Fibroblast of lung (primary cell): ENCODE results near the gene TSBP1.

Source experiments
- CTCF ChIP-seq, 2 donors: IDR thresholded peaks in 1 of 2; conservative IDR thresholded peaks in 1 of 2; 1 replicate in 1 of 2; 2 replicates in 1 of 2; pipeline ENCODE4 v1.5.1; 2011 to 2012; ENCODE audit warnings: low read length in 2 of 2, control low read depth in 1 of 2, inconsistent platforms in 1 of 2, low read depth in 1 of 2, mild to moderate bottlenecking in 1 of 2
- EZH2 ChIP-seq: IDR thresholded peaks from 2 replicates; pipeline ENCODE4 v1.5.1; 2012; ENCODE audit warnings: low read length, control low read depth, mild to moderate bottlenecking; ENCODE audit errors: missing control alignments

- TF ChIP-seq EZH2 (no peak), CTCF (conservative IDR thresholded peaks at IDR 0.05 in 1 of 2, IDR thresholded peaks at IDR 0.05 in 1 of 2; ENCODE audit: low read depth in 1 of 2, low read length in 2 of 2) (no peak)
Measured at GRCh38 chr6:32317541-32317940, 54.2 kb downstream of the TSBP1 start.
